ENCODE data around the gene GGA3. TPM values are rescaled to one million over a fixed set of nuclear protein-coding genes. Genes with fewer than 3 reads are reported as not detected.

The GGA3 gene
- total RNA-seq, 1 experiment from 2014 or later: 61.6 TPM

GRCh38 chr17:75218131-75218530 lies 43.3 kb downstream of the GGA3 start:
- no peaks in the 10 kb centered on the region for H3K9me3 ChIP-seq (ENCODE audit: control insufficient read depth, insufficient read depth, low read depth, low read length)
- H3K27me3 ChIP-seq (ENCODE audit: control insufficient read depth, insufficient read depth, low read length): no peaks in the 10 kb centered on the region
- H3K27ac ChIP-seq (ENCODE audit: low read length): no peak overlapping the region
- ChIA-PET CTCF (no interaction called here), POLR2A (no interaction called here)
- in situ Hi-C loops (cut with HindIII; ENCODE audit: low pct_unique_long_range_greater_than_20kb, low sequenced_read_pairs): no loop called here
- no peaks in the 10 kb centered on the region for H3K4me1 ChIP-seq (ENCODE audit: control insufficient read depth, insufficient read depth, low read length)
- DNase-seq (ENCODE audit: low read depth, low spot score): no peak
- no peak for TF ChIP-seq CTCF (IDR thresholded peaks at IDR 0.05)
- TF ChIP-seq, protein P1, sequence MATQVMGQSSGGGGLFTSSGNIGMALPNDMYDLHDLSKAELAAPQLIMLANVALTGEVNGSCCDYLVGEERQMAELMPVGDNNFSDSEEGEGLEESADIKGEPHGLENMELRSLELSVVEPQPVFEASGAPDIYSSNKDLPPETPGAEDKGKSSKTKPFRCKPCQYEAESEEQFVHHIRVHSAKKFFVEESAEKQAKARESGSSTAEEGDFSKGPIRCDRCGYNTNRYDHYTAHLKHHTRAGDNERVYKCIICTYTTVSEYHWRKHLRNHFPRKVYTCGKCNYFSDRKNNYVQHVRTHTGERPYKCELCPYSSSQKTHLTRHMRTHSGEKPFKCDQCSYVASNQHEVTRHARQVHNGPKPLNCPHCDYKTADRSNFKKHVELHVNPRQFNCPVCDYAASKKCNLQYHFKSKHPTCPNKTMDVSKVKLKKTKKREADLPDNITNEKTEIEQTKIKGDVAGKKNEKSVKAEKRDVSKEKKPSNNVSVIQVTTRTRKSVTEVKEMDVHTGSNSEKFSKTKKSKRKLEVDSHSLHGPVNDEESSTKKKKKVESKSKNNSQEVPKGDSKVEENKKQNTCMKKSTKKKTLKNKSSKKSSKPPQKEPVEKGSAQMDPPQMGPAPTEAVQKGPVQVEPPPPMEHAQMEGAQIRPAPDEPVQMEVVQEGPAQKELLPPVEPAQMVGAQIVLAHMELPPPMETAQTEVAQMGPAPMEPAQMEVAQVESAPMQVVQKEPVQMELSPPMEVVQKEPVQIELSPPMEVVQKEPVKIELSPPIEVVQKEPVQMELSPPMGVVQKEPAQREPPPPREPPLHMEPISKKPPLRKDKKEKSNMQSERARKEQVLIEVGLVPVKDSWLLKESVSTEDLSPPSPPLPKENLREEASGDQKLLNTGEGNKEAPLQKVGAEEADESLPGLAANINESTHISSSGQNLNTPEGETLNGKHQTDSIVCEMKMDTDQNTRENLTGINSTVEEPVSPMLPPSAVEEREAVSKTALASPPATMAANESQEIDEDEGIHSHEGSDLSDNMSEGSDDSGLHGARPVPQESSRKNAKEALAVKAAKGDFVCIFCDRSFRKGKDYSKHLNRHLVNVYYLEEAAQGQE (IDR thresholded peaks at IDR 0.05; ENCODE audit: insufficient read depth in 1 of 2, low read depth in 2 of 2, low read length in 1 of 2): no peak
- TF ChIP-seq SIN3A (IDR thresholded peaks at IDR 0.05; ENCODE audit: borderline replicate concordance, insufficient read depth, low read depth, low read length): no peak
- TF ChIP-seq TCF7L2 (IDR thresholded peaks at IDR 0.05; ENCODE audit: low read depth, low read length): no peak
- no peak for TF ChIP-seq POLR2AphosphoS5 (IDR thresholded peaks at IDR 0.05; ENCODE audit: low read depth, low read length)
- ATAC-seq: no peak
- H3K36me3 ChIP-seq (ENCODE audit: control insufficient read depth, insufficient read depth, low read length): peaks cover 13% of the 10 kb centered on the region
- intact Hi-C loops (cut with micrococcal nuclease; ENCODE audit: unreplicated experiment): no loop called here
- H3K4me3 ChIP-seq (ENCODE audit: low read depth in 2 of 2, low read length in 2 of 2): no peak overlapping the region
- BruUV-seq (replicated peaks): no TSS peak

DNA sequence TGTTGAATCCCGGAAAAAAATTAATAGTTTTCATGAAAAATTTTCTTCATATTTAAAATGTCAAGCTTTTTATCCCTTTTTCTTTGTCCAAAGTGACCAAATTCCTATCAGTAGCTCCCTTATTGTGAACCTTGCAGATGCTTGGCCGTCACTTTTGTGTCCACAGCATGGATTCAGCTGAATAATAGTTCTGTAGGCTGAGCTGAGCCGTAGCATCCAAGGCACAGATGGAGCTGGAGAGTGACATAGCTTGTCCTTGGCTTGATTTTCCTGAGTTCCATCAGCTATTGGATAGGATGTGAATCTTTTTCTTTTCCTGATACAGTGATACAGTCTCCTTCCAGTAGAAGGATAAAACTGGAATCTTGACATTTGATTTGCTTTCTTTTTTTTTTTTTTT lies 52.3 kb downstream of the GGA3 start:
- H3K27me3 ChIP-seq (ENCODE audit: control insufficient read depth, insufficient read depth, low read length): no peaks in the 10 kb centered on the region
- H3K9me3 ChIP-seq (ENCODE audit: control insufficient read depth, insufficient read depth, low read depth, low read length): no peaks in the 10 kb centered on the region
- in situ Hi-C loops (cut with HindIII; ENCODE audit: low pct_unique_long_range_greater_than_20kb, low sequenced_read_pairs) (no loop called here), intact Hi-C loops (cut with micrococcal nuclease; ENCODE audit: unreplicated experiment) (no loop called here)
- ATAC-seq (no peak), DNase-seq (ENCODE audit: low read depth, low spot score) (no peak)
- TSS peak; percentile 27 for BruUV-seq (replicated peaks)
- no peak overlapping the region for H3K27ac ChIP-seq (ENCODE audit: low read length)
- peaks cover 16% of the 10 kb centered on the region for H3K36me3 ChIP-seq (ENCODE audit: control insufficient read depth, insufficient read depth, low read length)
- TF ChIP-seq TCF7L2 (IDR thresholded peaks at IDR 0.05; ENCODE audit: low read depth, low read length) (no peak), CTCF (IDR thresholded peaks at IDR 0.05) (no peak), POLR2AphosphoS5 (IDR thresholded peaks at IDR 0.05; ENCODE audit: low read depth, low read length) (no peak), SIN3A (IDR thresholded peaks at IDR 0.05; ENCODE audit: borderline replicate concordance, insufficient read depth, low read depth, low read length) (no peak)
- TF ChIP-seq, protein P1 (IDR thresholded peaks at IDR 0.05; ENCODE audit: insufficient read depth in 1 of 2, low read depth in 2 of 2, low read length in 1 of 2): no peak
- no peaks in the 10 kb centered on the region for H3K4me1 ChIP-seq (ENCODE audit: control insufficient read depth, insufficient read depth, low read length)
- no peak overlapping the region for H3K4me3 ChIP-seq (ENCODE audit: low read depth in 2 of 2, low read length in 2 of 2)
- ChIA-PET CTCF (no interaction called here), POLR2A (no interaction called here)

Data from Panc1 (cell line).